SK-N-SH (cell line): ENCODE measurements around the gene HMOX2. TPM values are rescaled to one million over a fixed set of nuclear protein-coding genes. Genes with fewer than 3 reads are reported as not detected.

ENCODE experiments used
- CTCF ChIA-PET: fragments of 300-600, 350-600 bp; formaldehyde crosslinking; extraction: SDS; loops from one replicate; lab custom pipeline; 2021; lab: Yijun Ruan, JAX
- POLR2A ChIA-PET: fragments of 350-600 bp; sonication (Branson Sonifier 250); formaldehyde crosslinking; extraction: SDS; loops from one replicate; lab custom pipeline; 2020; ENCODE audit warnings: antibody characterized with exemption, inconsistent platforms; lab: Yijun Ruan, JAX
- DNase-seq: peaks from one replicate; pipeline ENCODE4 v3.0.0; 2012
- H2AFZ ChIP-seq: fragments of 200-600 bp; sonication (generic); 2 replicates; pipeline ENCODE4 v1.8.1; 2016; ENCODE audit warnings: antibody characterized with exemption, mild to moderate bottlenecking, low read depth
- H3F3A ChIP-seq: fragments of 200-600 bp; sonication (generic); replicated peaks from 2 replicates; pipeline ENCODE3; 2016; ENCODE audit warnings: antibody characterized with exemption, mild to moderate bottlenecking; ENCODE audit not compliant: insufficient read depth
- H3K27ac ChIP-seq, 2 experiments: fragments of 200-500 bp in 1 of 2; fragments of 200-600 bp in 1 of 2; sonication (Bioruptor generic) in 1 of 2; sonication (generic), shearing (Covaris generic) in 1 of 2; 2 replicates each; pipeline versions ENCODE4 v1.5.1 to v1.6.1; 2014 to 2016; ENCODE audit warnings: low read depth in 2 of 2, inconsistent platforms in 1 of 2, low read length in 1 of 2, mild to moderate bottlenecking in 1 of 2, mixed read lengths in 1 of 2
- H3K27me3 ChIP-seq: fragments of 200-600 bp; sonication (generic), shearing (Covaris generic); 2 replicates; pipeline ENCODE4 v1.6.1; 2016; ENCODE audit warnings: mixed run types; ENCODE audit not compliant: insufficient read depth
- H3K36me3 ChIP-seq, 2 experiments: fragments of 200-500 bp in 1 of 2; fragments of 200-600 bp in 1 of 2; sonication (Bioruptor generic) in 1 of 2; sonication (generic) in 1 of 2; replicated peaks in 1 of 2; 2 replicates each; pipeline versions ENCODE3 to v1.5.1; 2014 to 2016; ENCODE audit warnings: low read length in 1 of 2, mild to moderate bottlenecking in 1 of 2; ENCODE audit not compliant: insufficient read depth in 2 of 2, control insufficient read depth in 1 of 2
- H3K4me1 ChIP-seq, 2 experiments: fragments of 200-500 bp in 1 of 2; fragments of 200-600 bp in 1 of 2; sonication (Bioruptor generic) in 1 of 2; sonication (generic), shearing (Covaris generic) in 1 of 2; 2 replicates each; pipeline versions ENCODE4 v1.5.1 to v1.6.1; 2014 to 2016; ENCODE audit warnings: low read depth in 1 of 2, low read length in 1 of 2, mixed run types in 1 of 2; ENCODE audit not compliant: insufficient read depth in 2 of 2, control insufficient read depth in 1 of 2
- H3K4me2 ChIP-seq: fragments of 200-600 bp; sonication (generic), shearing (Covaris generic); 2 replicates; pipeline ENCODE4 v1.6.1; 2017; ENCODE audit warnings: mixed run types
- H3K4me3 ChIP-seq, 2 experiments: fragments of 200-500 bp in 1 of 2; fragments of 200-600 bp in 1 of 2; sonication (Bioruptor generic) in 1 of 2; sonication (generic), shearing (Covaris generic) in 1 of 2; 2 replicates each; pipeline versions ENCODE4 v1.5.1 to v1.8.1; 2014 to 2016; ENCODE audit warnings: low read depth in 2 of 2, inconsistent platforms in 1 of 2, low read length in 1 of 2, mild to moderate bottlenecking in 1 of 2, mixed read lengths in 1 of 2, moderate library complexity in 1 of 2
- H3K79me2 ChIP-seq: fragments of 200-600 bp; sonication (generic); 2 replicates; pipeline ENCODE4 v1.8.1; 2017; ENCODE audit warnings: mild to moderate bottlenecking; ENCODE audit not compliant: insufficient read depth
- H3K9ac ChIP-seq: fragments of 200-600 bp; sonication (generic); 2 replicates; pipeline ENCODE4 v1.6.1; 2017; ENCODE audit warnings: mixed run types
- H3K9me2 ChIP-seq: fragments of 200-600 bp; sonication (generic); 2 replicates; pipeline ENCODE4 v1.6.1; 2017; ENCODE audit warnings: mixed run types
- H3K9me3 ChIP-seq: fragments of 200-600 bp; sonication (generic); 2 replicates; pipeline ENCODE4 v1.6.1; 2017; ENCODE audit warnings: mixed run types, mild to moderate bottlenecking, moderate library complexity
- H4K20me1 ChIP-seq: fragments of 200-600 bp; sonication (generic); 2 replicates; pipeline ENCODE4 v1.6.1; 2017; ENCODE audit warnings: mild to moderate bottlenecking, mixed run types; ENCODE audit not compliant: insufficient read depth
- CHD2 ChIP-seq: fragments of 150-350 bp; IDR thresholded peaks from 2 replicates; pipeline ENCODE4 v1.6.1; 2018; ENCODE audit warnings: low read length; ENCODE audit not compliant: partially characterized antibody
- EZH2phosphoT487 ChIP-seq: fragments of 200-600 bp; sonication (generic); IDR thresholded peaks from 2 replicates; pipeline ENCODE4 v1.6.1; 2017; ENCODE audit warnings: low read depth, mixed run types, mild to moderate bottlenecking, antibody characterized with exemption, moderate library complexity, borderline replicate concordance
- FOSL2 ChIP-seq: IDR thresholded peaks from 2 replicates; pipeline ENCODE4 v1.4.0; 2012; ENCODE audit warnings: low read depth, mild to moderate bottlenecking, moderate library complexity, borderline replicate concordance
- FOXM1 ChIP-seq: IDR thresholded peaks from 2 replicates; pipeline ENCODE4 v1.4.0; 2012; ENCODE audit warnings: low read depth, mild to moderate bottlenecking
- NRF1 ChIP-seq: IDR thresholded peaks from 2 replicates; pipeline ENCODE4 v1.6.1; 2012; ENCODE audit warnings: low read depth, mild to moderate bottlenecking, low read length
- POLR2AphosphoS5 ChIP-seq: IDR thresholded peaks from 2 replicates; pipeline ENCODE4 v1.6.1; 2012; ENCODE audit warnings: low read depth, low read length
- TAF1 ChIP-seq: IDR thresholded peaks from 2 replicates; pipeline ENCODE4 v1.6.1; 2012; ENCODE audit warnings: low read depth, mild to moderate bottlenecking, low read length, moderate library complexity, borderline replicate concordance
- YY1 ChIP-seq: IDR thresholded peaks from 2 replicates; pipeline ENCODE4 v1.4.0; 2012; ENCODE audit warnings: low read depth, mild to moderate bottlenecking
- WGBS: methylation state at CpG from one replicate; pipeline ENCODE4 v1.1.6; 2017; ENCODE audit warnings: low lambda C conversion rate; 5-methylcytosine and 5-hydroxymethylcytosine counted together
- polyA plus RNA-seq, 3 experiments: library from polyadenylated mRNA; depleted of rRNA; stranded (reverse); fragments of >200 nt; gene quantifications; 2 replicates each; pipeline ENCODE4 v1.2.3, GENCODE V29; 2012
- TF ChIP-seq, protein P1 (sequence below): IDR thresholded peaks from 2 replicates; pipeline ENCODE4 v1.6.1; 2012; ENCODE audit warnings: mild to moderate bottlenecking, low read depth, low read length, moderate library complexity
- TF ChIP-seq, protein P2 (sequence below): IDR thresholded peaks from 2 replicates; pipeline ENCODE4; 2012
- TF ChIP-seq, protein P3 (sequence below): IDR thresholded peaks from 2 replicates; pipeline ENCODE4 v1.4.0; 2012; ENCODE audit warnings: low read depth, borderline replicate concordance
- TF ChIP-seq, protein P4 (sequence below): fragments of 200-600 bp; sonication (generic); IDR thresholded peaks from 2 replicates; pipeline ENCODE4 v1.6.1; 2017; ENCODE audit warnings: antibody characterized with exemption, mild to moderate bottlenecking, moderate library complexity

The HMOX2 gene
- polyA plus RNA-seq, 1 of the 3 experiments (the other 2 are of a cell fraction), result 65.1 TPM

DNA sequence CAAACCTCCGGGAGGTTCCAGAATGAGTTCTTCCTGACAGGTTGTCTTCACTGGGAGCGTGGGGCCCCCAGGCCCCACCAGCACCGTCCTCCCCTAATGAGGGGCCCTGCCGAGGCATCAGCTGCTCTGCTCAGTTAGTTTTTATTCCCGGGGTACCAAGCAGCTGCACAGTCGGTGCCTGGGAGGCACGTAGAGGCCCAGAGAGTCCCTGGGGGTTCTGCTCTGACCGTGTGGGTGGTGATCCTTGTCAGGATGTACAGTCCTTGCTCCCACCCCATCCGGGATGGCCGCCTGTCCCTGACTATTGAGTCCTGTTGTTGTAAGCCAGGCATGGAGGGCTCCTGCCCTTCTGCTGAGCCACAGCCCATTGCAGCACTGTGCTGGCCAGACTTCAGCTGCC, 20.2 kb upstream of the HMOX2 start:
- POLR2A ChIA-PET, result interaction anchor here (1.3 kb wide), 1 partner anchor 10 kb away, joined by 3 read pairs; no protein-coding TSS in a partner anchor

More for the DNA sequence above, 20.2 kb upstream of the HMOX2 start:
- no peak overlapping the region for H3K4me2 ChIP-seq
- CTCF ChIA-PET, result no interaction called here
- no peaks in the 10 kb centered on the region for H3K9me2 ChIP-seq
- H3K27me3 ChIP-seq, result no peaks in the 10 kb centered on the region
- DNase-seq, result no peak
- H4K20me1 ChIP-seq, result no peaks in the 10 kb centered on the region
- no peaks in the 10 kb centered on the region for H3K4me1 ChIP-seq
- H2AFZ ChIP-seq, result no peak overlapping the region
- no peaks in the 10 kb centered on the region for H3K9me3 ChIP-seq
- peaks cover 12% of the 10 kb centered on the region for H3F3A ChIP-seq
- no peaks in the 10 kb centered on the region for H3K79me2 ChIP-seq
- 73% methylated on average over 9 of the region's 10 CpGs for WGBS
- peaks cover 26 to 38% of the 10 kb centered on the region in 2 experiments for H3K36me3 ChIP-seq
- no peak overlapping the region for H3K9ac ChIP-seq
- no peak for TF ChIP-seq TAF1
- TF ChIP-seq EZH2phosphoT487, result no peak
- no peak for TF ChIP-seq NRF1
- TF ChIP-seq FOXM1, result no peak
- TF ChIP-seq FOSL2, result no peak
- TF ChIP-seq YY1, result no peak
- TF ChIP-seq, protein P1, sequence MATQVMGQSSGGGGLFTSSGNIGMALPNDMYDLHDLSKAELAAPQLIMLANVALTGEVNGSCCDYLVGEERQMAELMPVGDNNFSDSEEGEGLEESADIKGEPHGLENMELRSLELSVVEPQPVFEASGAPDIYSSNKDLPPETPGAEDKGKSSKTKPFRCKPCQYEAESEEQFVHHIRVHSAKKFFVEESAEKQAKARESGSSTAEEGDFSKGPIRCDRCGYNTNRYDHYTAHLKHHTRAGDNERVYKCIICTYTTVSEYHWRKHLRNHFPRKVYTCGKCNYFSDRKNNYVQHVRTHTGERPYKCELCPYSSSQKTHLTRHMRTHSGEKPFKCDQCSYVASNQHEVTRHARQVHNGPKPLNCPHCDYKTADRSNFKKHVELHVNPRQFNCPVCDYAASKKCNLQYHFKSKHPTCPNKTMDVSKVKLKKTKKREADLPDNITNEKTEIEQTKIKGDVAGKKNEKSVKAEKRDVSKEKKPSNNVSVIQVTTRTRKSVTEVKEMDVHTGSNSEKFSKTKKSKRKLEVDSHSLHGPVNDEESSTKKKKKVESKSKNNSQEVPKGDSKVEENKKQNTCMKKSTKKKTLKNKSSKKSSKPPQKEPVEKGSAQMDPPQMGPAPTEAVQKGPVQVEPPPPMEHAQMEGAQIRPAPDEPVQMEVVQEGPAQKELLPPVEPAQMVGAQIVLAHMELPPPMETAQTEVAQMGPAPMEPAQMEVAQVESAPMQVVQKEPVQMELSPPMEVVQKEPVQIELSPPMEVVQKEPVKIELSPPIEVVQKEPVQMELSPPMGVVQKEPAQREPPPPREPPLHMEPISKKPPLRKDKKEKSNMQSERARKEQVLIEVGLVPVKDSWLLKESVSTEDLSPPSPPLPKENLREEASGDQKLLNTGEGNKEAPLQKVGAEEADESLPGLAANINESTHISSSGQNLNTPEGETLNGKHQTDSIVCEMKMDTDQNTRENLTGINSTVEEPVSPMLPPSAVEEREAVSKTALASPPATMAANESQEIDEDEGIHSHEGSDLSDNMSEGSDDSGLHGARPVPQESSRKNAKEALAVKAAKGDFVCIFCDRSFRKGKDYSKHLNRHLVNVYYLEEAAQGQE, result no peak
- TF ChIP-seq, protein P2, sequence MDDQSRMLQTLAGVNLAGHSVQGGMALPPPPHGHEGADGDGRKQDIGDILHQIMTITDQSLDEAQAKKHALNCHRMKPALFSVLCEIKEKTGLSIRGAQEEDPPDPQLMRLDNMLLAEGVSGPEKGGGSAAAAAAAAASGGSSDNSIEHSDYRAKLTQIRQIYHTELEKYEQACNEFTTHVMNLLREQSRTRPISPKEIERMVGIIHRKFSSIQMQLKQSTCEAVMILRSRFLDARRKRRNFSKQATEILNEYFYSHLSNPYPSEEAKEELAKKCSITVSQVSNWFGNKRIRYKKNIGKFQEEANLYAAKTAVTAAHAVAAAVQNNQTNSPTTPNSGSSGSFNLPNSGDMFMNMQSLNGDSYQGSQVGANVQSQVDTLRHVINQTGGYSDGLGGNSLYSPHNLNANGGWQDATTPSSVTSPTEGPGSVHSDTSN, result no peak
- no peak for TF ChIP-seq CHD2
- TF ChIP-seq, protein P3, sequence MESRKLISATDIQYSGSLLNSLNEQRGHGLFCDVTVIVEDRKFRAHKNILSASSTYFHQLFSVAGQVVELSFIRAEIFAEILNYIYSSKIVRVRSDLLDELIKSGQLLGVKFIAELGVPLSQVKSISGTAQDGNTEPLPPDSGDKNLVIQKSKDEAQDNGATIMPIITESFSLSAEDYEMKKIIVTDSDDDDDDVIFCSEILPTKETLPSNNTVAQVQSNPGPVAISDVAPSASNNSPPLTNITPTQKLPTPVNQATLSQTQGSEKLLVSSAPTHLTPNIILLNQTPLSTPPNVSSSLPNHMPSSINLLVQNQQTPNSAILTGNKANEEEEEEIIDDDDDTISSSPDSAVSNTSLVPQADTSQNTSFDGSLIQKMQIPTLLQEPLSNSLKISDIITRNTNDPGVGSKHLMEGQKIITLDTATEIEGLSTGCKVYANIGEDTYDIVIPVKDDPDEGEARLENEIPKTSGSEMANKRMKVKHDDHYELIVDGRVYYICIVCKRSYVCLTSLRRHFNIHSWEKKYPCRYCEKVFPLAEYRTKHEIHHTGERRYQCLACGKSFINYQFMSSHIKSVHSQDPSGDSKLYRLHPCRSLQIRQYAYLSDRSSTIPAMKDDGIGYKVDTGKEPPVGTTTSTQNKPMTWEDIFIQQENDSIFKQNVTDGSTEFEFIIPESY, result no peak
- no peak for TF ChIP-seq POLR2AphosphoS5
- TF ChIP-seq, protein P4, sequence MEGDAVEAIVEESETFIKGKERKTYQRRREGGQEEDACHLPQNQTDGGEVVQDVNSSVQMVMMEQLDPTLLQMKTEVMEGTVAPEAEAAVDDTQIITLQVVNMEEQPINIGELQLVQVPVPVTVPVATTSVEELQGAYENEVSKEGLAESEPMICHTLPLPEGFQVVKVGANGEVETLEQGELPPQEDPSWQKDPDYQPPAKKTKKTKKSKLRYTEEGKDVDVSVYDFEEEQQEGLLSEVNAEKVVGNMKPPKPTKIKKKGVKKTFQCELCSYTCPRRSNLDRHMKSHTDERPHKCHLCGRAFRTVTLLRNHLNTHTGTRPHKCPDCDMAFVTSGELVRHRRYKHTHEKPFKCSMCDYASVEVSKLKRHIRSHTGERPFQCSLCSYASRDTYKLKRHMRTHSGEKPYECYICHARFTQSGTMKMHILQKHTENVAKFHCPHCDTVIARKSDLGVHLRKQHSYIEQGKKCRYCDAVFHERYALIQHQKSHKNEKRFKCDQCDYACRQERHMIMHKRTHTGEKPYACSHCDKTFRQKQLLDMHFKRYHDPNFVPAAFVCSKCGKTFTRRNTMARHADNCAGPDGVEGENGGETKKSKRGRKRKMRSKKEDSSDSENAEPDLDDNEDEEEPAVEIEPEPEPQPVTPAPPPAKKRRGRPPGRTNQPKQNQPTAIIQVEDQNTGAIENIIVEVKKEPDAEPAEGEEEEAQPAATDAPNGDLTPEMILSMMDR, result no peak
- TF ChIP-seq, all 33 proteins: peak for 0
- Histone ChIP-seq H3K4me3 (no peak overlapping the region), H3K27ac (no peak overlapping the region)
